H9 (cell line): ENCODE measurements around the gene WDR31. TPM values are rescaled to one million over a fixed set of nuclear protein-coding genes. Genes with fewer than 3 reads are reported as not detected.

ENCODE experiments used
- DNase-seq: peaks from one replicate; pipeline ENCODE4 v3.0.0-alpha.2; 2017
- H2AFZ ChIP-seq: one replicate; pipeline ENCODE4 v1.6.1; 2013; ENCODE audit warnings: mild to moderate bottlenecking, low read length, control low read depth, moderate library complexity
- H2AK5ac ChIP-seq: 2 replicates; pipeline ENCODE4 v1.6.1; 2013; ENCODE audit warnings: low read length, control low read depth, mixed read lengths; ENCODE audit not compliant: insufficient read length
- H2BK120ac ChIP-seq: one replicate; pipeline ENCODE4 v1.6.1; 2013; ENCODE audit warnings: low read depth, mild to moderate bottlenecking, low read length, control low read depth, inconsistent platforms; ENCODE audit not compliant: poor library complexity, severe bottlenecking
- H2BK12ac ChIP-seq: 2 replicates; pipeline ENCODE4 v1.6.1; 2013; ENCODE audit warnings: low read length, control low read depth, mixed read lengths, low read depth; ENCODE audit not compliant: insufficient read length
- H2BK15ac ChIP-seq: 2 replicates; pipeline ENCODE4 v1.6.1; 2013; ENCODE audit warnings: low read depth, low read length, control low read depth
- H2BK20ac ChIP-seq: one replicate; pipeline ENCODE4 v1.6.1; 2013; ENCODE audit warnings: low read depth, mild to moderate bottlenecking, low read length, control low read depth, inconsistent platforms; ENCODE audit not compliant: poor library complexity, severe bottlenecking
- H2BK5ac ChIP-seq: 2 replicates; pipeline ENCODE4 v1.6.1; 2013; ENCODE audit warnings: low read length, control low read depth, mixed read lengths; ENCODE audit not compliant: insufficient read length
- H3K14ac ChIP-seq: 2 replicates; pipeline ENCODE4 v1.6.1; 2013; ENCODE audit warnings: low read length, control low read depth; ENCODE audit not compliant: insufficient read depth
- H3K18ac ChIP-seq: 2 replicates; pipeline ENCODE4 v1.6.1; 2013; ENCODE audit warnings: low read depth, mild to moderate bottlenecking, mixed read lengths, low read length, control low read depth; ENCODE audit not compliant: insufficient read length
- H3K23ac ChIP-seq: 2 replicates; pipeline ENCODE4 v1.6.1; 2013; ENCODE audit warnings: low read length, control low read depth, mixed read lengths, low read depth; ENCODE audit not compliant: insufficient read length
- H3K23me2 ChIP-seq: 2 replicates; pipeline ENCODE4 v1.6.1; 2013; ENCODE audit warnings: low read depth, mild to moderate bottlenecking, mixed read lengths, low read length, control low read depth; ENCODE audit not compliant: insufficient read length, poor library complexity, severe bottlenecking
- H3K27ac ChIP-seq: 2 replicates; pipeline ENCODE4 v1.5.1; 2013; ENCODE audit warnings: low read length, control low read depth, mixed read lengths, low read depth; ENCODE audit not compliant: insufficient read length
- H3K27me3 ChIP-seq: 2 replicates; pipeline ENCODE4 v1.6.1; 2013; ENCODE audit warnings: low read length, control low read depth, inconsistent platforms; ENCODE audit not compliant: insufficient read depth
- H3K4ac ChIP-seq: 2 replicates; pipeline ENCODE4 v1.6.1; 2013; ENCODE audit warnings: low read depth, mild to moderate bottlenecking, control low read depth, inconsistent platforms, low read length, moderate library complexity
- H3K4me1 ChIP-seq: 2 replicates; pipeline ENCODE4 v1.6.1; 2013; ENCODE audit warnings: low read length, control low read depth, inconsistent platforms; ENCODE audit not compliant: insufficient read depth
- H3K4me2 ChIP-seq: 2 replicates; pipeline ENCODE4 v1.6.1; 2013; ENCODE audit warnings: low read length, control low read depth, mixed read lengths; ENCODE audit not compliant: insufficient read length, insufficient read depth
- H3K56ac ChIP-seq: 2 replicates; pipeline ENCODE4 v1.6.1; 2013; ENCODE audit warnings: low read depth, mild to moderate bottlenecking, mixed read lengths, low read length, control low read depth; ENCODE audit not compliant: insufficient read length
- H3K79me1 ChIP-seq: 2 replicates; pipeline ENCODE4 v1.6.1; 2013; ENCODE audit warnings: low read depth, mild to moderate bottlenecking, moderate library complexity, low read length, control low read depth, inconsistent platforms; ENCODE audit not compliant: insufficient read depth, poor library complexity, severe bottlenecking
- H3K79me2 ChIP-seq: 2 replicates; pipeline ENCODE4 v1.6.1; 2013; ENCODE audit warnings: low read length, control low read depth, inconsistent platforms; ENCODE audit not compliant: insufficient read depth
- H3K9ac ChIP-seq: 2 replicates; pipeline ENCODE4 v1.6.1; 2013; ENCODE audit warnings: low read length, control low read depth, mixed read lengths; ENCODE audit not compliant: insufficient read length; ENCODE audit errors: extremely low read depth
- H3K9me3 ChIP-seq: one replicate; pipeline ENCODE4 v1.6.1; 2013; ENCODE audit warnings: low read depth, low read length, inconsistent platforms; ENCODE audit not compliant: control insufficient read depth
- H3T11ph ChIP-seq: one replicate; pipeline ENCODE4 v1.6.1; 2013; ENCODE audit warnings: mild to moderate bottlenecking, low read length, control low read depth, inconsistent platforms
- H4K20me1 ChIP-seq: one replicate; pipeline ENCODE4 v1.6.1; 2013; ENCODE audit not compliant: control insufficient read depth, insufficient read length, insufficient read depth
- H4K5ac ChIP-seq: 2 replicates; pipeline ENCODE4 v1.6.1; 2013; ENCODE audit warnings: low read depth, mild to moderate bottlenecking, mixed read lengths, low read length, control low read depth; ENCODE audit not compliant: insufficient read length
- H4K8ac ChIP-seq: replicated peaks from 2 replicates; pipeline ENCODE4 v1.6.1; 2013; ENCODE audit warnings: low read length, control low read depth, mixed read lengths, low read depth; ENCODE audit not compliant: insufficient read length
- H4K91ac ChIP-seq: 2 replicates; pipeline ENCODE4 v1.6.1; 2013; ENCODE audit warnings: low read depth, mild to moderate bottlenecking, moderate library complexity, mixed read lengths, low read length, control low read depth; ENCODE audit not compliant: insufficient read length
- H3K27ac Mint-ChIP-seq, 3 experiments: 2 replicates in 2 of 3; 3 replicates in 1 of 3; pipeline ENCODE4 v1.8.0; 2020 to 2021; ENCODE audit warnings: mixed read lengths in 3 of 3, mild to moderate bottlenecking in 1 of 3, moderate library complexity in 1 of 3
- H3K27me3 Mint-ChIP-seq: 2 replicates; pipeline ENCODE4 v1.8.0; 2021; ENCODE audit warnings: low read depth, mild to moderate bottlenecking, moderate library complexity, mixed read lengths
- H3K36me3 Mint-ChIP-seq, 3 experiments: 2 replicates in 2 of 3; 3 replicates in 1 of 3; pipeline ENCODE4 v1.8.0; 2020 to 2021; ENCODE audit warnings: low read depth in 3 of 3, mixed read lengths in 3 of 3; ENCODE audit not compliant: insufficient read depth in 1 of 3
- H3K4me1 Mint-ChIP-seq, 2 experiments: 2 replicates each; pipeline ENCODE4 v1.8.0; 2020; ENCODE audit warnings: mixed read lengths in 2 of 2
- H3K4me3 Mint-ChIP-seq, 2 experiments: 2 replicates in 1 of 2; 3 replicates in 1 of 2; pipeline ENCODE4 v1.8.0; 2020 to 2021; ENCODE audit warnings: mild to moderate bottlenecking in 2 of 2, mixed read lengths in 2 of 2, moderate library complexity in 1 of 2
- H3K9me3 Mint-ChIP-seq, 2 experiments: 2 replicates in 1 of 2; 3 replicates in 1 of 2; pipeline ENCODE4 v1.8.0; 2020; ENCODE audit warnings: mild to moderate bottlenecking in 2 of 2, mixed read lengths in 2 of 2, moderate library complexity in 1 of 2
- CTCF ChIP-seq: fragments of 200-600 bp; sonication (generic); conservative IDR thresholded peaks from 3 replicates; pipeline ENCODE4 v1.8.0; 2021; ENCODE audit warnings: antibody characterized with exemption, mild to moderate bottlenecking
- WGBS: extraction: QIAGEN DNeasy Blood & Tissue Kit; methylation state at CpG from one replicate; pipeline ENCODE4 v1.1.7; 2013; ENCODE audit warnings: missing lambda C conversion rate, low lambda C conversion rate, mixed read lengths; ENCODE audit not compliant: insufficient read length; ENCODE audit errors: extremely low coverage; 5-methylcytosine and 5-hydroxymethylcytosine counted together
- total RNA-seq: library from RNA; stranded (reverse); gene quantifications from 2 replicates; pipeline ENCODE4 v1.2.1, GENCODE V29; 2021

The WDR31 gene
- total RNA-seq, 1 experiment from 2014 or later: 0.72 TPM

GRCh38 chr9:113301548-113301947 is 38.5 kb downstream of the WDR31 start:
- Histone ChIP-seq H3K23me2 (no peaks in the 10 kb centered on the region), H3K79me1 (no peaks in the 10 kb centered on the region), H2AK5ac (no peak overlapping the region), H3K4me1 (no peaks in the 10 kb centered on the region), H3K27me3 (no peaks in the 10 kb centered on the region), H2AFZ (no peak overlapping the region), H4K5ac (no peak overlapping the region), H3K4me2 (no peak overlapping the region), H2BK120ac (no peak overlapping the region), H3K9me3 (no peaks in the 10 kb centered on the region), H2BK12ac (no peak overlapping the region), H3K56ac (no peak overlapping the region), H2BK15ac (no peak overlapping the region), H3K27ac (no peak overlapping the region), H3K4ac (no peak overlapping the region), H4K20me1 (no peaks in the 10 kb centered on the region), H4K8ac (no peak overlapping the region), H3K9ac (no peak overlapping the region), H3K18ac (no peak overlapping the region), H2BK20ac (no peak overlapping the region), H4K91ac (no peak overlapping the region), H3T11ph (no peak overlapping the region), H3K14ac (no peak overlapping the region), H3K23ac (no peak overlapping the region), H3K79me2 (no peaks in the 10 kb centered on the region), H2BK5ac (no peak overlapping the region)
- no peaks in the 10 kb centered on the region; the same call in none of the 2 replicates for H3K27me3 Mint-ChIP-seq
- no peak for TF ChIP-seq CTCF
- no peak for DNase-seq
- no CpG with 5 or more reads among the region's 8 CpGs for WGBS
- H3K27ac Mint-ChIP-seq: no peak overlapping the region
- H3K4me1 Mint-ChIP-seq: peaks cover 13 to 16% of the 10 kb centered on the region in 2 experiments
- no peak overlapping the region for H3K4me3 Mint-ChIP-seq
- no peaks in the 10 kb centered on the region for H3K36me3 Mint-ChIP-seq
- no peaks in the 10 kb centered on the region for H3K9me3 Mint-ChIP-seq
